GM21619 (cell line): ENCODE data around the gene KDM1B.

Source experiments
- ATAC-seq: cut with Tn5 transposase; IDR thresholded peaks from one replicate; pipeline ENCODE4 v1.9.1; 2021; ENCODE audit not compliant: unreplicated experiment

The KDM1B gene

GRCh38 chr6:18259675-18260447 is 104.6 kb downstream of the KDM1B start:
- ATAC-seq, result no peak

- peak; percentile 27 for ATAC-seq
Measured at GRCh38 chr6:18260448-18261106, 105.4 kb downstream of the KDM1B start.

GRCh38 chr6:18261877-18262276 is 106.7 kb downstream of the KDM1B start:
- no peak for ATAC-seq

- ATAC-seq, result peak; percentile 60
Measured at GRCh38 chr6:18262702-18263417, 107.6 kb downstream of the KDM1B start.

GRCh38 chr6:18263418-18264218 is 108.4 kb downstream of the KDM1B start:
- ATAC-seq, result peak; percentile 6

GRCh38 chr6:18264219-18264922 is 109.1 kb downstream of the KDM1B start, which contains the start of gene DEK:
DEK (minus strand) TSS chr6:18264530; CDS start chr6:18263987, 543 bp downstream.
- peak; percentile 32 for ATAC-seq

- ATAC-seq, result no peak
Measured at GRCh38 chr6:18264923-18265377, 109.7 kb downstream of the KDM1B start.

- no peak for ATAC-seq
Measured at GRCh38 chr6:18265787-18266522, 110.7 kb downstream of the KDM1B start.

- no peak for ATAC-seq
Measured at GRCh38 chr6:18266523-18266912, 111.3 kb downstream of the KDM1B start.

GRCh38 chr6:18268066-18268465 is 112.8 kb downstream of the KDM1B start:
- ATAC-seq, result no peak

- ATAC-seq, result no peak
Measured at GRCh38 chr6:18269253-18269652, 114.0 kb downstream of the KDM1B start.

GRCh38 chr6:18269717-18270116 is 114.5 kb downstream of the KDM1B start:
- ATAC-seq, result no peak

GRCh38 chr6:18270216-18270615 is 115.0 kb downstream of the KDM1B start:
- ATAC-seq, result no peak
